ENCODE results near the gene STK10. TPM values are rescaled to one million over a fixed set of nuclear protein-coding genes. Genes with fewer than 3 reads are reported as not detected.

STK10 gene
- total RNA-seq, 2 donors from 2014 or later = 16.1 to 23.2 TPM

DNA sequence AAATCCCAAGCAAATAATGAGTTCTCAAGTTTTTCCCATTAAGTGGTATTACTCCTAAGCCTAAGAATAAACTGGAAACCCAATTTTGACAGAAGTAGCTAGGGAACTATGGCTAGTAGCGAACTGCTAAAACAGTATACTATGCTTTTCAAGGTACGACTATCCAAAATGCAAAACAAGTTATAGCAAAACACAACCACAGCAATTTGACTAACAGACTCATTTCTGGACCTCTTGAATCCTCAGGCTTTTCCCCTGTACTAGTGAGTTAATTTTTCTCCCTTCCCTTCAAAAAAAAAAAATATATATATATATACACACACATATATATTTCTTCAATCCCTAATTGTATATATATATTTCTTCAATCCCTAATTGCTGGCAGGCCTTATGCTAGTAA is 188.9 kb downstream of the STK10 start:
- H3K27me3 ChIP-seq = no peaks in the 10 kb centered on the region
- no peaks in the 10 kb centered on the region for H3K9me3 ChIP-seq
- DNase-seq = no peak
- no peak overlapping the region for H3K9ac ChIP-seq (ENCODE audit: low read depth in 2 of 2, low read length in 2 of 2)
- H3K36me3 ChIP-seq = no peaks in the 10 kb centered on the region
- H3K4me3 ChIP-seq = no peak overlapping the region
- intact Hi-C loops (cut with DNase I) = no loop called here
- no peak overlapping the region for H3K27ac ChIP-seq
- peaks cover 18% of the 10 kb centered on the region for H3K4me1 ChIP-seq
- no peak for TF ChIP-seq CTCF (IDR thresholded peaks at IDR 0.05)

DNA sequence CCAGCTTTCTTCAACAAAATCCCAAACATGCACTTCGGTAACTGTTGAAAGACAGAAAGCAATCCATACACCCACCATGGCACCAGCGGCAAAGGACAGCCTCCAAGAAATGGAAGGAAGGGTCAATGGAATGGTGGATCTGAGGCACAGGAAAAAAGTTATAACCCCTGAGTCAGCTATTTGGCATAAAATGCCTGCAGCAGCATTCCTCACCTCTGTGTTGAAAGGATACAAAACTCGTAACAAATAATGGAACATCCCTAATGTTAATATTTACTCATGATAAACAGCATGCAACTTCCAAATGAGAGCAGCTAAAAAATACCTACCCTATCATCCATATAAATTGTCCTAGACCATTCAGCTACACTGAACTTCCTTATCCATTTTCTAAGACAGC is 191.0 kb downstream of the STK10 start:
- Histone ChIP-seq H3K27ac (no peak overlapping the region), H3K4me3 (no peak overlapping the region), H3K9ac (ENCODE audit: low read depth in 2 of 2, low read length in 2 of 2) (no peak overlapping the region), H3K27me3 (no peaks in the 10 kb centered on the region), H3K9me3 (no peaks in the 10 kb centered on the region), H3K4me1 (peaks cover 5% of the 10 kb centered on the region), H3K36me3 (no peaks in the 10 kb centered on the region)
- intact Hi-C loops (cut with DNase I) = no loop called here
- no peak for TF ChIP-seq CTCF (IDR thresholded peaks at IDR 0.05)
- no peak for DNase-seq

DNA sequence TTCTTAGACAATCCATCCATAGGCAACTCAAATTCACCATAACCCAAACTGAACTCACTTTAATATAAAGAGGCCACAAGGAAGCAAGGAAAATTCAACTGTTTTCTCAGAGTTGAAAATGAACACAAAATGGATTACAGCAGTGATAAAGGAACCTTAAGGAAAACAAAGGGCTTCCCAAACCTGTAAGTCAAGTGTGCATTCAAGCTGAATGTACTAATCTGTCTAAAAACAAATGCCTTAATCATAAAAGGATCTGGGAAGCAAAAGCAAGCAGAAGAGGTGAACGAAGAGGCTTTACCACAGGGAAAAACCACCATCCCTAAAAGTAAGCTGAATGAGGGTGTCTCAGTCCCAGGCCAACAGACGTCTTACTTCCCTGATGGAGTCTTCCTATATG is 195.2 kb downstream of the STK10 start:
- no peak for TF ChIP-seq CTCF (IDR thresholded peaks at IDR 0.05)
- Histone ChIP-seq H3K36me3 (no peaks in the 10 kb centered on the region), H3K4me3 (no peak overlapping the region), H3K27ac (no peak overlapping the region), H3K9ac (ENCODE audit: low read depth in 2 of 2, low read length in 2 of 2) (no peak overlapping the region), H3K4me1 (no peaks in the 10 kb centered on the region), H3K9me3 (no peaks in the 10 kb centered on the region), H3K27me3 (no peaks in the 10 kb centered on the region)
- intact Hi-C loops (cut with DNase I) = no loop called here
- DNase-seq = no peak

DNA sequence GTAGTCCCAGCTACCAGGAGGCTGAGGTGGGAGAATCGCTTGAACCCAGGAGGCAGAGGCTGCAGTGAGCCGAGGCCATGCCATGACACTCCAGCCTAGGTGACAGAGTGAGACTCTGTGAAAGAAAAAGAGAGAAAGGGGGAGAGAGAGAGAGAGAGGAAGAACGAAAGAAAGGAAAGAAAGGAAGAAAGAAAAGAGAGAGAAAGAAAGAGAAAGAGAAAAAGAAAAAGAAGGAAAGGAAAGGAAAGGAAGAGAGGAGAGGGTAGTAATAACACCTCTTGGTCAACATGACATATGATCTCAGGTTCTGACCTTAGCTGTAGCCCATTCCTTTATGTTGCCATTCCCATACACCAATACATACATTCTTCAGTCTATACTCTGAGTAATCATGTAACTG is 195.7 kb downstream of the STK10 start:
- H3K27me3 ChIP-seq = no peaks in the 10 kb centered on the region
- no peak for TF ChIP-seq CTCF (IDR thresholded peaks at IDR 0.05)
- H3K9me3 ChIP-seq = no peaks in the 10 kb centered on the region
- intact Hi-C loops (cut with DNase I) = no loop called here
- H3K4me1 ChIP-seq = no peaks in the 10 kb centered on the region
- no peak overlapping the region for H3K4me3 ChIP-seq
- no peak overlapping the region for H3K27ac ChIP-seq
- no peak for DNase-seq
- no peak overlapping the region for H3K9ac ChIP-seq (ENCODE audit: low read depth in 2 of 2, low read length in 2 of 2)
- H3K36me3 ChIP-seq = no peaks in the 10 kb centered on the region

Other genes with a start within 250 kb of the STK10 start
- 10 to 100 TPM; 25.9 to 35.5 TPM for gene FBXW11, start 181.6 kb downstream of the STK10 start, total RNA-seq
- gene EFCAB9, start 5.9 kb upstream of the STK10 start, total RNA-seq = not detected
- gene UBTD2, start 95.5 kb upstream of the STK10 start, total RNA-seq = 10 to 100 TPM; 15.4 to 24.3 TPM

All from colonic mucosa (tissue), 4 donors.